HEK293T (cell line): ENCODE results near the gene PTPRCAP.
A peak's percentile ranks its signal among the peaks of the same experiment; 100 is the strongest.
"Not testable (repeated sequence)": the region's sequence is repeated elsewhere in the genome, so short reads cannot be mapped to it uniquely, and the experiment has no call there.

ENCODE experiments used
- CTCF ChIA-PET: fragments of 350-600 bp; formaldehyde crosslinking; extraction: SDS; loops from one replicate; lab custom pipeline; 2021; ENCODE audit warnings: antibody characterized with exemption, inconsistent platforms; lab: Yijun Ruan, JAX
- POLR2A ChIA-PET: fragments of 350-600 bp; formaldehyde crosslinking; extraction: SDS; loops from one replicate; lab custom pipeline; 2020; ENCODE audit warnings: antibody characterized with exemption, inconsistent platforms; lab: Yijun Ruan, JAX
- DNase-seq: peaks from one replicate; pipeline ENCODE4 v3.0.0; 2012; ENCODE audit warnings: mixed read lengths; ENCODE audit errors: extremely low spot score
- ARNT ChIP-seq: fragments of 450-650 bp; IDR thresholded peaks from 2 replicates; pipeline ENCODE4 v1.6.1; 2017; ENCODE audit warnings: mild to moderate bottlenecking
- BHLHE40 ChIP-seq: fragments of 450-650 bp; IDR thresholded peaks from 2 replicates; pipeline ENCODE4 v1.6.1; 2016; ENCODE audit warnings: mild to moderate bottlenecking, moderate library complexity, borderline replicate concordance
- CTBP1 ChIP-seq: fragments of 450-650 bp; IDR thresholded peaks from 2 replicates; pipeline ENCODE4 v1.6.1; 2016; ENCODE audit warnings: borderline replicate concordance
- ELF4 ChIP-seq: fragments of 450-650 bp; IDR thresholded peaks from 2 replicates; pipeline ENCODE4 v1.6.1; 2017; ENCODE audit warnings: antibody characterized with exemption
- FOXA1 ChIP-seq: fragments of 450-650 bp; IDR thresholded peaks from 2 replicates; pipeline ENCODE4 v1.6.1; 2016; ENCODE audit warnings: mild to moderate bottlenecking
- FOXK2 ChIP-seq: fragments of 450-650 bp; IDR thresholded peaks from 2 replicates; pipeline ENCODE4 v1.6.1; 2016; ENCODE audit warnings: mild to moderate bottlenecking
- FOXM1 ChIP-seq: fragments of 450-650 bp; IDR thresholded peaks from 2 replicates; pipeline ENCODE4 v1.6.1; 2017; ENCODE audit warnings: mild to moderate bottlenecking, borderline replicate concordance
- HDGF ChIP-seq: fragments of 450-650 bp; IDR thresholded peaks from 2 replicates; pipeline ENCODE4 v1.6.1; 2017; ENCODE audit warnings: antibody characterized with exemption, borderline replicate concordance
- L3MBTL2 ChIP-seq: fragments of 450-650 bp; conservative IDR thresholded peaks from 2 replicates; pipeline ENCODE4 v1.6.1; 2016; ENCODE audit warnings: mild to moderate bottlenecking
- LEF1 ChIP-seq: fragments of 450-650 bp; IDR thresholded peaks from 2 replicates; pipeline ENCODE4 v1.6.1; 2017; ENCODE audit warnings: mild to moderate bottlenecking, borderline replicate concordance
- NFRKB ChIP-seq: fragments of 450-650 bp; IDR thresholded peaks from 2 replicates; pipeline ENCODE4 v1.6.1; 2016; ENCODE audit warnings: mild to moderate bottlenecking, moderate library complexity
- PKNOX1 ChIP-seq: fragments of 450-650 bp; IDR thresholded peaks from 2 replicates; pipeline ENCODE4 v1.6.1; 2016
- SP1 ChIP-seq: fragments of 450-650 bp; IDR thresholded peaks from 2 replicates; pipeline ENCODE4 v1.6.1; 2017
- SUZ12 ChIP-seq: fragments of 450-650 bp; IDR thresholded peaks from 2 replicates; pipeline ENCODE4 v1.6.1; 2016; ENCODE audit warnings: mild to moderate bottlenecking
- TARDBP ChIP-seq: fragments of 450-650 bp; IDR thresholded peaks from 2 replicates; pipeline ENCODE4 v1.6.1; 2016
- ZNF384 ChIP-seq: fragments of 450-650 bp; IDR thresholded peaks from 2 replicates; pipeline ENCODE4 v1.6.1; 2016

The PTPRCAP gene

GRCh38 chr11:67482827-67483798 is 45.6 kb upstream of the PTPRCAP start, which contains the start of gene AIP:
TSS of gene AIP (plus strand) at chr11:67483026. CDS start at chr11:67483159, 133 bp downstream.
- ChIA-PET POLR2A (interaction anchor here (0.6 to 1.6 kb wide), 14 partner anchors 9 to 129 kb away, joined by 3 to 10 read pairs (median 4); partner anchors contain the start of genes PPP1CA, RAD9A and TMEM134), CTCF (interaction anchor here (0.6 to 0.7 kb wide), 2 partner anchors 12 to 90 kb away, joined by 3 to 4 read pairs; no protein-coding TSS in a partner anchor)
- no peak for TF ChIP-seq FOXM1
- TF ChIP-seq L3MBTL2, result peak; percentile 100
- no peak for TF ChIP-seq BHLHE40
- no peak for TF ChIP-seq TARDBP
- no peak for TF ChIP-seq ARNT
- TF ChIP-seq FOXK2, result no peak
- no peak for TF ChIP-seq SP1
- TF ChIP-seq ELF4, result peak; percentile 52; the same call in 1 of the 2 replicates
- TF ChIP-seq HDGF, result no peak
- TF ChIP-seq FOXA1, result no peak
- TF ChIP-seq NFRKB, result no peak
- TF ChIP-seq CTBP1, result no peak
- TF ChIP-seq PKNOX1, result peak; percentile 98
- TF ChIP-seq LEF1, result no peak
- no peak for TF ChIP-seq SUZ12
- no peak for TF ChIP-seq ZNF384
- peak; percentile 98 for DNase-seq

GRCh38 chr11:67482275-67482826 is 44.9 kb upstream of the PTPRCAP start:
- ChIA-PET POLR2A (interaction anchor here (0.6 to 1.6 kb wide), 16 partner anchors 9 to 128 kb away, joined by 3 to 10 read pairs (median 4); partner anchors contain the start of genes PPP1CA, RAD9A and TMEM134), CTCF (interaction anchor here (0.6 to 0.7 kb wide), 2 partner anchors 13 to 90 kb away, joined by 3 to 4 read pairs; no protein-coding TSS in a partner anchor)
- no peak for DNase-seq
- no peak for TF ChIP-seq LEF1
- TF ChIP-seq ZNF384, result peak; percentile 87
- no peak for TF ChIP-seq CTBP1
- TF ChIP-seq FOXK2, result no peak
- TF ChIP-seq L3MBTL2, result no peak
- no peak for TF ChIP-seq PKNOX1

- POLR2A ChIA-PET, DNase-seq: not testable (repeated sequence)
- CTCF ChIA-PET, result interaction anchor here (0.7 kb wide), 1 partner anchor 9 kb away, joined by 9 read pairs; no protein-coding TSS in a partner anchor
Observed at GRCh38 chr11:67477344-67478050, 40.0 kb upstream of the PTPRCAP start.

- CTCF ChIA-PET, DNase-seq, POLR2A ChIA-PET: not testable (repeated sequence)
Observed at GRCh38 chr11:67476692-67477091, 39.2 kb upstream of the PTPRCAP start.

- TF ChIP-seq NFRKB (no peak), ELF4 (no peak), FOXK2 (no peak), BHLHE40 (no peak), CTBP1 (no peak), SP1 (no peak), SUZ12 (no peak), HDGF (no peak)
- POLR2A ChIA-PET, result interaction anchor here (0.8 kb wide), 1 partner anchor 10 kb away, joined by 3 read pairs; the partner anchor contains the start of gene AIP
- CTCF ChIA-PET, result no interaction called here
- DNase-seq, result no peak
Observed at GRCh38 chr11:67472882-67473281, 35.4 kb upstream of the PTPRCAP start.

- ChIA-PET POLR2A (interaction anchor here (0.6 to 3.5 kb wide), 4 partner anchors 11 to 69 kb away, joined by 3 to 34 read pairs (median 9); partner anchors contain the start of genes PPP1CA and PTPRCAP), CTCF (no interaction called here)
- DNase-seq, result no peak
- no peak for TF ChIP-seq ELF4
- TF ChIP-seq BHLHE40, result no peak
- no peak for TF ChIP-seq L3MBTL2
- TF ChIP-seq PKNOX1, result no peak
- no peak for TF ChIP-seq FOXA1
- no peak for TF ChIP-seq NFRKB
- no peak for TF ChIP-seq ZNF384
Observed at GRCh38 chr11:67470337-67471002, 33.0 kb upstream of the PTPRCAP start.
